Mammary epithelial cell (primary cell): Measurements from ENCODE around the gene DCTN2.

Experiments
- EZH2 ChIP-seq: IDR thresholded peaks from 2 replicates; pipeline ENCODE4 v1.6.1; 2012; ENCODE audit warnings: low read length, inconsistent platforms, borderline replicate concordance
- TF ChIP-seq, protein P1 (sequence below), 2 donors: IDR thresholded peaks in 1 of 2; conservative IDR thresholded peaks in 1 of 2; 2 replicates each; pipeline ENCODE4 v1.5.1; 2011 to 2012; ENCODE audit warnings: inconsistent platforms in 2 of 2, low read length in 2 of 2, mild to moderate bottlenecking in 2 of 2, control low read depth in 1 of 2, low read depth in 1 of 2; ENCODE audit not compliant: insufficient read depth in 1 of 2; ENCODE audit errors: extremely low read depth in 1 of 2

DNA sequence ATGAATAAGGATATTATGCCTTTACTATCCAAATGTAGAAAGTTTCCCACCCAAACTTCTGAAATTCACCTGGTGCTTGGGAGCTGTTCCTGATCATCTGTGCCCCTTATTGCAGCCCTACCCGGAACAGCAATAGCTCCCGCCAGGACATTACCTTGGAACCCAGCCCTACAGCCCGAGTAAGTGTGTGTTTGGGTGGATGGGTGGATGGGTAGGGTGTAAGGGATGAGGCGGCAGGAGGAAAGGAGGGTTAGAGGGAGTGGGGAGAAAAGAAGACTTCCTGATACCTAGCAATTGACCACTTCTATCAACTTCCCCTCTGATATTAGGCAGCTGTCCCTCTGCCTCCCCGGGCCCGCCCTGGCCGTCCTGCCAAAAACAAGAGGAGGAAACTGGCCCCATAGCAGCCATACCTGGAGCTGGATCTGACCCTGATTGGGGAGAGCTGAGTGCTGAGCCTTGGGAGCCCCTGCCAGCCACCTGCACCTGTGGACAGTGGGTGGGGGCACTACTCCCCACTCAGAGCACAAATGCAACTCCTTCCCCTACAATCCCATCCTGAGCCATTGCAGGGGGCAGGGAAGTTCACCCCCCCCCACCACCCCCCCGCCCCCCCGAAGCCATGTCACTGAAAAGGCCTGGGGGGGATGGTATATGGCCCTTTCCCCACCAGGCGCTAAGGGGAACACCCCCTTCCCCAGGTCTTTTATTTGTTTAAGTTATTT is 18.0 kb downstream of the DCTN2 start:
- TF ChIP-seq, protein P1, sequence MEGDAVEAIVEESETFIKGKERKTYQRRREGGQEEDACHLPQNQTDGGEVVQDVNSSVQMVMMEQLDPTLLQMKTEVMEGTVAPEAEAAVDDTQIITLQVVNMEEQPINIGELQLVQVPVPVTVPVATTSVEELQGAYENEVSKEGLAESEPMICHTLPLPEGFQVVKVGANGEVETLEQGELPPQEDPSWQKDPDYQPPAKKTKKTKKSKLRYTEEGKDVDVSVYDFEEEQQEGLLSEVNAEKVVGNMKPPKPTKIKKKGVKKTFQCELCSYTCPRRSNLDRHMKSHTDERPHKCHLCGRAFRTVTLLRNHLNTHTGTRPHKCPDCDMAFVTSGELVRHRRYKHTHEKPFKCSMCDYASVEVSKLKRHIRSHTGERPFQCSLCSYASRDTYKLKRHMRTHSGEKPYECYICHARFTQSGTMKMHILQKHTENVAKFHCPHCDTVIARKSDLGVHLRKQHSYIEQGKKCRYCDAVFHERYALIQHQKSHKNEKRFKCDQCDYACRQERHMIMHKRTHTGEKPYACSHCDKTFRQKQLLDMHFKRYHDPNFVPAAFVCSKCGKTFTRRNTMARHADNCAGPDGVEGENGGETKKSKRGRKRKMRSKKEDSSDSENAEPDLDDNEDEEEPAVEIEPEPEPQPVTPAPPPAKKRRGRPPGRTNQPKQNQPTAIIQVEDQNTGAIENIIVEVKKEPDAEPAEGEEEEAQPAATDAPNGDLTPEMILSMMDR (conservative IDR thresholded peaks at IDR 0.05 in 1 of 2, IDR thresholded peaks at IDR 0.05 in 1 of 2; ENCODE audit: extremely low read depth in 1 of 2, insufficient read depth in 1 of 2, low read depth in 1 of 2, low read length in 2 of 2): no peak
- TF ChIP-seq EZH2: no peak
